NCI-H748 treated with DMSO at 0.1 percent for 48 hours (cell line): ENCODE results near the gene SPATA6L.

Source experiments
- DNase-seq: peaks from one replicate; lab custom pipeline; 2025; lab: John Stamatoyannopoulos, UW

The SPATA6L gene

GRCh38 chr9:4549751-4550295 lies 116.5 kb downstream of the SPATA6L start:
- DNase-seq: no peak

DNA sequence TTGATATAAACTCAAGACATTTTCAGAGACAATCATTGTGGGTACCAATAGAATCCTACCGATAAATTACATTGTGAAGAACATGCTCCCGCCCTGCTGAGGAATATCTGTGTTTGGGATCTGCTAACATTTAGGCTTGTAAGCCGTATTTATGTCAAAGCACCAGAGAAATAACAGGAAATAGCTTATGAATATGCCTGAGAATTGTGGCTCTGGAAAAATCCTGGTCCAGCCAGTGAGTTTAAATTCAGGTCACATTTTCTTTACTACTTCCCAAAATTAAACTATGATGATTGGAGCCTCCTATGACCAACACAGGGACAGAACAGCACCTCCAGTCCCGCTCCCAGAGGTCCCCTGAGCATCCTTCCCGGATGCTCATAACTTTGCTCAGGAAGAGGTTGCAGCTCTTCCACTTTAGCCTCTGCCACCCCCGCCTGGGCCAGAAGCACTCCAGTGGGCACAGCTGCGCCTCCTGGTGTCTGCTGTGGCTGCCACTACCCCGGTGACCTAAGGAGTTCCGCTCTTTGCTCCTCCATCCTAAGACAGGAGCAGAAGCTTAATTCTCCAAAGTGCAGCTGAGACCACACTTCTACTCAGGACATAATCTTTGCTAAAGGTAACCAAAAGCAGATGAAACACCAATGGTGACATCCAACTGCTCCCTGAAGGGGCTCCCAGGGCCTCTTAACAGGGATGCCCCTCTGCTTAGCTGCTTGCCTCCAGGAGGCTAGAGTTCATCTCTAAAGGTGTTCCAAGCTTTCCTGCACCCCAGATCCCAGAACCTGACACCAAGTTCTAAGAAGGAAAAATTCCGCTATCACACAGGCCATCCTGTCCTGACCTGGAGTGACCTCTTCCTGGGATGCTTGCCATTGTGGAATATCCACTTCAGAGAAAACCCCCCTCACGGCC lies 117.2 kb downstream of the SPATA6L start:
- no peak for DNase-seq
